Lung (tissue), 12 donors: ENCODE measurements around the gene PLB1. TPM values are rescaled to one million over a fixed set of nuclear protein-coding genes. Genes with fewer than 3 reads are reported as not detected.
"Not testable (repeated sequence)": the region's sequence is repeated elsewhere in the genome, so short reads cannot be mapped to it uniquely, and the experiment has no call there.

ENCODE experiments used
- ATAC-seq: fragments of 200-7000 bp; cut with Tn5 transposase; one replicate; pipeline ENCODE4 v1.9.1; 2020; ENCODE audit warnings: moderate number of reproducible peaks; ENCODE audit not compliant: insufficient read depth, low FRiP score
- DNase-seq, 3 donors: peaks; one replicate each; pipeline ENCODE4 v3.0.0-alpha.2; 2013 to 2017
- H3K27ac ChIP-seq, 2 donors: one replicate each; pipeline ENCODE4 v1.5.1; 2013; ENCODE audit warnings: mild to moderate bottlenecking in 2 of 2, moderate library complexity in 2 of 2, control low read depth in 1 of 2, inconsistent platforms in 1 of 2, low read depth in 1 of 2, low read length in 1 of 2
- H3K27me3 ChIP-seq, 3 donors: one replicate each; pipeline ENCODE4 v1.5.1; 2013; ENCODE audit warnings: low read length in 2 of 3; ENCODE audit not compliant: control insufficient read depth in 3 of 3, insufficient read depth in 3 of 3
- H3K36me3 ChIP-seq, 4 donors: one replicate each; pipeline ENCODE4 v1.5.1; 2013; ENCODE audit warnings: low read length in 4 of 4, mild to moderate bottlenecking in 1 of 4, moderate library complexity in 1 of 4; ENCODE audit not compliant: control insufficient read depth in 4 of 4, insufficient read depth in 4 of 4
- H3K4me1 ChIP-seq, 5 donors: one replicate each; pipeline ENCODE4 v1.5.1; 2013; ENCODE audit warnings: low read length in 5 of 5, mild to moderate bottlenecking in 2 of 5, moderate library complexity in 1 of 5; ENCODE audit not compliant: control insufficient read depth in 5 of 5, insufficient read depth in 5 of 5
- H3K4me3 ChIP-seq: one replicate; pipeline ENCODE4 v1.5.1; 2013; ENCODE audit warnings: mild to moderate bottlenecking, control low read depth, moderate library complexity
- H3K9ac ChIP-seq, 2 donors: one replicate each; pipeline ENCODE4 v1.5.1; 2013; ENCODE audit warnings: low read length in 2 of 2, control low read depth in 1 of 2; ENCODE audit not compliant: insufficient read depth in 1 of 2
- H3K9me3 ChIP-seq, 4 donors: one replicate each; pipeline ENCODE4 v1.5.1; 2013; ENCODE audit warnings: low read length in 3 of 4, mild to moderate bottlenecking in 1 of 4, moderate library complexity in 1 of 4; ENCODE audit not compliant: control insufficient read depth in 4 of 4, insufficient read depth in 3 of 4
- CTCF ChIP-seq: IDR thresholded peaks from 2 replicates; pipeline ENCODE4 v1.5.1; 2012; ENCODE audit warnings: mild to moderate bottlenecking; ENCODE audit errors: control extremely low read depth, extremely low read depth
- WGBS, 2 donors: extraction: QIAGEN DNeasy Blood & Tissue Kit; methylation state at CpG; one replicate each; pipeline ENCODE4 v1.1.7; 2013; 5-methylcytosine and 5-hydroxymethylcytosine counted together
- polyA plus RNA-seq, 2 donors: library from polyadenylated mRNA; stranded (reverse); fragments of 200-250 nt; gene quantifications; one replicate each; pipeline ENCODE4 v1.2.1, GENCODE V29; 2013
- total RNA-seq, 2 donors: library from RNA; depleted of rRNA in 1 of 2; stranded (reverse); fragments of >200 nt in 1 of 2; gene quantifications; one replicate each; pipeline ENCODE4 v1.2.1, GENCODE V29; 2014 to 2021
- donor health status: control.
- donor health status: control.
- donor health status: Bipolar disorder and iron deficiency.
- donor health status: healthy.
- donor health status: DM: yes; HTN: yes; CAD: no.

The PLB1 gene
- total and polyA plus RNA-seq, 4 donors: 1.0 to 10.3 (median 6.7) TPM

- 89 to 93% methylated on average over 4 of the region's 4 CpGs for WGBS, 2 donors
- TF ChIP-seq CTCF: no peak
Measured at GRCh38 chr2:28471701-28472236, 24.1 kb upstream of the PLB1 start.

DNA sequence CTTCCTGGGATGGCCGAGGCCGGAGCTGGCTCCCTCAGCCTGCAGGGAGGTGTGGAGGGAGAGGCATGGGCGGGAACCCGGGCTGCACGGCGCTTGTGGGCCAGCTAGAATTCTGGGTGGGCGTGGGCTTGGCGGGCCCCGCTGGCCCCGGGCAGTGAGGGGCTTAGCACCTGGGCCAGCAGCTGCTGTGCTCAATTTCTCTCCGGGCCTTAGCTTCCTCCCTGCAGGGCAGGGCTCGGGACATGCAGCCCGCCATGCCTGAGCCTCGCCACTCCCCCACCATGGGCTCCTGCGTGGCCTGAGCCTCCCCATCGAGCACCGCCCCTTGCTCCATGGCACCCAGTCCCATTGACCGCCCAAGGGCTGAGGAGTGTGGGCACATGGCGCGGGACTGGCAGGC lies 23.2 kb upstream of the PLB1 start:
- H3K27me3 ChIP-seq, ATAC-seq, H3K36me3 ChIP-seq, H3K27ac ChIP-seq, H3K4me1 ChIP-seq, H3K4me3 ChIP-seq, DNase-seq, H3K9me3 ChIP-seq, H3K9ac ChIP-seq: not testable (repeated sequence)
- WGBS, 2 donors: 91 to 95% methylated on average over 18 to 20 of the region's 20 CpGs

More at GRCh38 chr2:28471701-28472236, 24.1 kb upstream of the PLB1 start:
- no peaks in the 10 kb centered on the region for H3K27me3 ChIP-seq
- DNase-seq (no peak), ATAC-seq (no peak)
- no peak overlapping the region for H3K9ac ChIP-seq
- no peaks in the 10 kb centered on the region for H3K9me3 ChIP-seq
- H3K27ac ChIP-seq: no peak overlapping the region
- H3K4me1 ChIP-seq: peaks cover 0 to 2% (median 0%) of the 10 kb centered on the region in 5 donors
- H3K4me3 ChIP-seq: no peak overlapping the region
- H3K36me3 ChIP-seq: no peaks in the 10 kb centered on the region

- Histone ChIP-seq H3K36me3 (no peaks in the 10 kb centered on the region), H3K27ac (no peak overlapping the region), H3K4me3 (no peak overlapping the region), H3K9ac (no peak overlapping the region), H3K4me1 (no peaks in the 10 kb centered on the region), H3K27me3 (no peaks in the 10 kb centered on the region), H3K9me3 (no peaks in the 10 kb centered on the region)
- no peak for DNase-seq
- no peak for ATAC-seq
- TF ChIP-seq CTCF: no peak
- WGBS, 2 donors: 85 to 88% methylated on average over 3 of the region's 3 CpGs
Measured at GRCh38 chr2:28475088-28475595, 20.7 kb upstream of the PLB1 start.

DNA sequence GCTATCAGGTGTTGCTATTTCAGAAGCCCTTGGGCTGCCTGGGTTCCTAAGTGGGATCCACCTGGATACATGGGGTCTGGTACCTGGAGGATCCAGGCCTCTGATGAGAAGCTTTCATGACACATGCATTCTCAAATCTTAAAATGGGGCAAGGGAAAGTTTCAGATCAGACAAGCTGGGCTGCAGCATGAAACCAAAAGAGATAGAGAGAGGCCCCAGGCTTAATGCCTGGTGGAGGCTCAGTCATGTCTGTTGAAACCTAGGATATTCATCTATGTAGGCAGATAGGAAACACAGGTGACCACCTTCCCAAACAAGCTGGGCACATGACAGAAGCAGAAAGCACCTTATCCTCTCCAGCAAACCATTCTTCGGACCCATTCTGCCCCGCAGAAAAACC lies 18.8 kb upstream of the PLB1 start:
- 94 to 96% methylated on average over 2 of the region's 2 CpGs for WGBS, 2 donors
- Histone ChIP-seq H3K9me3 (no peaks in the 10 kb centered on the region), H3K27me3 (no peaks in the 10 kb centered on the region), H3K4me1 (no peaks in the 10 kb centered on the region), H3K27ac (no peak overlapping the region), H3K36me3 (no peaks in the 10 kb centered on the region), H3K9ac (no peak overlapping the region), H3K4me3 (no peak overlapping the region)
- ATAC-seq (no peak), DNase-seq (no peak)
- TF ChIP-seq CTCF: no peak
